ENCODE measurements around the gene IL1RAPL2.
"Not testable (repeated sequence)": the region's sequence is repeated elsewhere in the genome, so short reads cannot be mapped to it uniquely, and the experiment has no call there.

IL1RAPL2 gene

DNA sequence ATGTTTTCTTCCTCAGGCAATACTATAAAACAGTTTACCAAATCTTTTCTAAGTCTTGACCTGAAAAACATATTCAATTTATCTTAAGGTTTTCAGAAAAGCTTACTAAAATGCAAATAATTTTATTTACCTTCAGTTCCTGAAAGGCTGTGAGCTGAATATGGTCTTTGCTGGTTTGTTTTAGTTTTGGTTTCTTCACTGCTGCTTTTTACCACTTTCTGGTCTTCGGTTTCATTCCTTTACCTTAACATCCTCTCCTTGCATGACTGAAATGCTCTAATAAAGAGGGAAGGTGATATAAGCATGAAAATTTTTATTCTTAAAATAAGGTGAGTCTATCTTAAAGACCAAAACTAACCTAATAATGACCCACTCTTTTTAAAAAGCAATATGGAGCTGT lies 1159.2 kb downstream of the IL1RAPL2 start:
- no peak for DNase-seq

DNA sequence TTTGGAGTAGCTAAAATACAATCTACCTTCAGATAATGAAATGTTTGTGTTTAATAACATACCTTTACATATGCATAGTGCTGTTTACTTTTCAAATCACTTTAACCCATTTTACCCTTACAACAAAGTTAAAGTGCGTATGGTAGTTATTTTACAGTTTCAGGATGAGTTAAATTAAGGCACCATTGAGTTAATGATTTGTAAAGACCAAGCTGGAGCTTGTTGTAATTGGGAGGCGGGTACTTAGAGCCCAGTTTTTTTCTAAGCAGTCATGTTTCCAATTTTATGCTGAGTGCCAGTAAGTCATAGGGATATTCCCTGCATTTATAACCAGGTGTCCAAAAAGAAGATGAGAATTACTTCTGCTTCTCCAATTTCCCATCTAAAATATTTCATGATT lies 1172.2 kb downstream of the IL1RAPL2 start:
- no peak for DNase-seq

DNA sequence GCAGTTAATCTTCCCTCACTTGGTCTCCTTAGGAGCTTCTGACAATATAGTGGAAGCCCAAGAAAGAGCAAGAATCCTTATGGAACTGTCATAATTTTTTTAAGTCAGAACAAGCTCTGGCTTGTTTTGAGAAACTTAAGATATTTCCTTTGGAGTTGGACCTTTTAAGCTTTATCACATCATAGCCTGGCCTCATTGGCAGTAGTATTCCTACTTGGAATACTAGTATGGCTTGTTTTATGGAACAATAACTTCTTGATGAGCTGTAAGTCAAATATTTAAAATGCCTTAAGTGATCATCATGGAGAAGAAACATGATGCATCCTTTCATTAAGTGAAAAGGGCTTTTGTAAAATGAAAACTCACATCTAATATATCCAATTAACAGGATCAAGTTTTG lies 1178.3 kb downstream of the IL1RAPL2 start:
- DNase-seq, result no peak

DNA sequence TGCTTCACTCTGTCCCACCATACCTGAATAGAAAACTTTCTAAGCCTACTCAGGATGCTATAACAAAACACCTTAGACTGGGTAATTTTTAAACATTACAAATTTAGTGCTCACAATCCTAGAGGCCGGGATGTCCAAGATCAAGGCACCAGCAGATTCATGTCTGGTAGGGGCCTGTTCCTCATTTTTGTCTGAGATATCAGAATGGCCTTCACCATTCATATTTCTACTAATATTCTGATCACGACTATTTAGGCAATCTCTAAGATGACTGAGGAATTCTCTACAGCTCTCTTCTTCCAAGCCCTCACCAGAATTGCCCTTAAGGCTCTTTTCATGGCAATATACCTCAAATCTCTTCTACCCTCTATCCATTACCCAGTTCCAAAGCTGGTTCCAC lies 1178.9 kb downstream of the IL1RAPL2 start:
- DNase-seq, result no peak

DNA sequence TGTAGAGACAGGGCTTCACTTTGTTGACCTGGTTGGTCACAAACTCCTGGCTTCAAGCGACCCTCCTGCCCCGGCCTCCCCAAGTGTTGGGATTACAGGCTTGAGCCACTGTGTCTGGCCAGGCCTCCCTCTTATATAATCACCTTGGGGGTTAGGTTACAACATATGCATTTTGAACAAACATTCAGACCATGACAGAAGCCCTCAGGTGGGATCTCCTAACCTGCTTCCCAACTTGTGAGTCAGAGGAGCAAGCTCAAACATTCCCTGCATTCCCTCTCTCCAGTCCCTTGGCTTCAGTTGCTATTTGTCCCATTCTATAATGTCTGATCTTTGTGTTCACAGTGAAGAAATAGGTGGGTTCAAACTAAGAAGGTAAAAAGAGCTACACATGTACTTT lies 1179.9 kb downstream of the IL1RAPL2 start:
- DNase-seq, result no peak

DNA sequence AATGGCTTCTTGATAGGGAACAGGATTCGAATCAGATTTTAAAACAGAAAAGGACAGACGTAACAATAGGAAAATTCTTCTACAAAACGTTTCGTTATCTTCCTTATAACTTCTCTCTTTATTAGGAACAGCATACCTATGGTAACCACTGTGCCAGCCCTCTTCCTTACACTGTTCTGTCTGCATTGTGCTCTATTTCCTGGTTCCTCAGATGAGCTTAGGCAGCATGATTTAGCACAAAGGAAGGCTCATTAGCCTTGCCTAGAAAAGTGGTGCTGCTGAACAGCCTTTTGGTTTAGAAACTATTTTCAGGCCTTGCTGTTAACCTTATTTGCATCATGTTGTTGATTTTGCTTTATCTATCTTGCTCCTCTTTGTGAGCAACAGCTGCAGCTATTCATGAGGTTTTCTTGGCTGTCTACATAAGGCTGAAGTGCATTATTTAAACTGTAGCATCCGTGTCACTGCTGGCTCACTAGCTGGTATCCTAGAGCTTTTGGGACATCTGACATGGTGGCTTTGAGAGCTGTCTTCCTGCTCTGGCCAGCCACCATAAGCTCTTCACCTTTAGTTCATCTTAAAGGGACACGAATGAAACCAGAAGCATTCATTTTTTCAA lies 1186.4 kb downstream of the IL1RAPL2 start:
- no peak for DNase-seq

DNA sequence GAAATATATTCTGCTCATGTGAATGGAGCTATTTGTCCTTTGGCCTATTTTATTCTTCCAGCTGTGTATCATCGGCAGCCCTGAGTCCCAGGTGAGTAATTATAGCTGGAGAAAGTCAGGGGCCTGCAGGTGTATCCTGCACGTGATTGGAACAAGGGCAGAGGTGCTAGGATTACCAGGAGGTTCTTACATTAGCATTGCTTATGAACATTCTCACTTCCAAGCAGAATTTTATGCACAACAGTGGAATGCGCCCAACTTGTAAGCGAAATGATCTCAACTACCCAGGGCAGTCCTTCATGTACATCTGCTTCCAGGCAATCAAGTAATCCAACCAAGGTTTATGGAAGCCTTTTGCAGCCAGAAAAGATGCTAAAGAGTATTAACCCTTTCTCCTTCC lies 1187.4 kb downstream of the IL1RAPL2 start:
- DNase-seq, result no peak

DNA sequence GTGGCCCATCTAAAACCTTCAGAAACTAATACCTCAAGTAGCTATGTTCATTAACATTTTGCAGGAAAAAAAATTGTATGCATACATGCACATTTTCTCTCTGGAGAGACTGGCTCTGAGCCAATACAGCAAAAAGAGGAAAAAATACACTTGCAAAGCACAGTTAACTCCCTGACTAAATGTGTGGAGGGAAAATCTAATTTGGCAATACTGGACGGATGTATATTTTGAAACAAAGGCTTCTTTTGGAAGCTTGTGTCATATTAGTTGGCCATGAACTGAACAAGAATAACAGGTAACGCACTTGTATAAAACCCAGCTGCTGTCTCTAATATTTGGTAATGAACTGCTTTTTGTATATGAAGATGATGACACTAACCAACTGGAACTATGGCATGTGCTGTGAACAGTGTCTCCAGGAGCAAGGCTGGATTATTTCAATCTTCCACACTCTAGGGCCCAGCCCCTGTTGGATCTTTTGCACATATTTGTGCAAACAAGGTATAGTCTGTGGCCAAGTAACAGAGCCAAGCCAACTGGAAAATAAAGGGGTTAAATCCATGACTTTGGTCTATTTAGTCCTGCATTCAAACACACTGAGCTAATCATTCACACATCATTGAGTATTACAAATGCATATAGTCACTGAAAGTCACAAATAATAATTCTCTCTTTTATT lies 1188.4 kb downstream of the IL1RAPL2 start:
- no peak for DNase-seq

DNA sequence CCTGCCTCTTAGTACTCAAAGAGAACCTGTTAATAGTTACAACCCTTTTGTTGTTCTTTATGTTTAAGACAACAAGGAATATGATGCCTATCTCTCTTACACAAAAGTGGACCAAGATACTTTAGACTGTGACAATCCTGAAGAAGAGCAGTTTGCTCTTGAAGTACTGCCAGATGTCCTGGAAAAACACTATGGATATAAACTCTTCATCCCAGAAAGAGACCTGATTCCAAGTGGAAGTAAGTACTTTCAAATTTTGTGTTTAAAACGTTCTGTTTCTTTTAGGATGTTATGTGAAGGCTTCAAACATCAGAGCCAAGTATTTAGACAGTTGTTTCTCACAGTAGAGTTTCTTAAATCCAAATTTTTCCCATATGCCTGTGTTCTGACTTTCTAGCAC lies 1189.1 kb downstream of the IL1RAPL2 start:
- no peak for DNase-seq

DNA sequence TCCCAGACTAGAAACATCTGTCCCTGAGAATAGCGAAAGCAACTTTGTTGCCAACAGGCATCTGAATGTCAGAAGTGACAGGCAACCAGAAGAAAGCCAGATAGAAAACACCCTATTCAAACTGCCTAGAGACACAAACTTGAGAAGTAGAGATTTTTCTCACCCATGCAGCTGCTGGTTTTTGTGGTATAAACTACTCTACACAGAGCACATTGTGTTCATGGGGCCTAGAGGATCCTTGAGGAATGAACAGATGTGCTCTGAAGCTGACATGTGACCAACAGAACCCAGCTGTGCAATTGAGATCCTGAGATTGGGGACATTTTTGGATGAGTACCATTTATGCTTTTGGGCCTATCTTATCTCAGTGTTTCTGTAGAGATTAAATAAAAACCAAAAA lies 1192.8 kb downstream of the IL1RAPL2 start:
- DNase-seq, result no peak

DNA sequence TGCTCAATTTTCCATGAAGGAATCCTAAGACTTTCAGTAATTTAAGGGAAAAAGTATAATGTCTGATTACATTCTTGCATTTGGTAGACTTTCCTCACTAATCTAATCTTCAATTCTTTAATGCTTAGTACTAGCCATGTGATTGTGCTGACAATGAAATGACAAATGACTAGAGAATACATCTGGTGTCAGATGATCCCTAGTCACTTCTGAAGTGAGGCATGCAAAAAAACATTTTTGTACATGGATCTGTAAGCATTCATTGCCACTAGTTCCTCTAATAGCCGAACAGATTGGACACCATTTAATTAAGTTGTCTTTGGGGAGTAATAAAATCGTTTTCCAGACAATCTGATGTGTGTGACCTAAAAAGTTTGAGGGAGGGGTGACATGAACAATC lies 1193.6 kb downstream of the IL1RAPL2 start:
- DNase-seq, result no peak

DNA sequence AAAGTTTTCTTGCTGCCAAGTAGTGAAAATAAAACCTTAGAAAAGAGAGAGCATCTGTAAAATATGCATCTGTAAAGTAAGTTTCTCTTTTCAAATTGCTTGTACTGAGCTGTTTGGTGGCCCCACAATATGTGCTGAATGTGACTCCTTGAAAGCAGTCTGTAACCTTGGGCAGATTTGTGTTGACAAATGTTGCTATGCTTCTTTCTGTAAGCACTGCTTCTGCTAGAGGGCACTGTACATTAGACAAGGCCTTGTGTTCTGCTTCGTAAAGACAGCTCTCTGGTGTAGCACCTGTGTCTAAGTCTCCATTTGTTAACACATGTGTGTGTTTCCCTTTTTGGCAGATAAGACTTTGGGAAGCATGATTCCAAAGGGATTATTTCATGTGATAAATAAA lies 1199.7 kb downstream of the IL1RAPL2 start:
- DNase-seq, result no peak

DNA sequence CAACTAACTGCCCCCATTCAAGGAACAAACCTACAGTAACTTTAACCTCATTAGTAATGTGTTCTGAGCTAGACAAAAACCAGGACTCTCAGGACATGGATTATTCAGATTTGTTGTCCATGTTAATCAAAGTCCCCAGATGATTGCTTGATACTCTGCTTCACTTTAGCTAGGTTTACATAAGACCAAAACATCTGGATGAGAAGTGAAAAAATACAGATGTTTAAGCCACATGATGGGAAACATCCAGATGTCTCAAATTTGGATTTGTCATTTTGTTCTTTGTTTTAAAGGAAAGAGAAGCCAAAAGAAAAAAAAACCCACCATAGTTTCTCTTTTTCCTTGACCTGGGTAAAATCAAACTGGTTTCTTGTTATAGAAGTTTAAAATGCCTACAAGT lies 1207.8 kb downstream of the IL1RAPL2 start:
- DNase-seq, result no peak

DNA sequence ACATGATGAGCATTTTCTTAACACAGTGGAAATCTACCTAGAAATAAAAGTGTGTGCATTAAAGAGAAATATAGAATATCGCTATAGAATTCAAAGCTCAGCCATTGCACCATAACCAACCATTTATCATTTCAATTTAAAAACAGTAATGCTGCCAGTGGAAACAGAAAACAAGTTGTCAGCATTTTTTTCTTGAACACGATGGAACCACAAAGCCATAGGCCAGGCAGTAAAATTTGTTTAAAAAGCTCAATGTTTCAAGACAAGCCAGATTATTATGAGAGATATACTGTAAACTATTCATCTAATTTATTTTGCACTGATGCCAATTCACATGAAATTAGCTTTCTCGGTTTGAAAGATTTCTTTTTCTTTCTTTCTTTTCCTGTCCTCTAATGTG lies 1209.7 kb downstream of the IL1RAPL2 start:
- no peak for DNase-seq

DNA sequence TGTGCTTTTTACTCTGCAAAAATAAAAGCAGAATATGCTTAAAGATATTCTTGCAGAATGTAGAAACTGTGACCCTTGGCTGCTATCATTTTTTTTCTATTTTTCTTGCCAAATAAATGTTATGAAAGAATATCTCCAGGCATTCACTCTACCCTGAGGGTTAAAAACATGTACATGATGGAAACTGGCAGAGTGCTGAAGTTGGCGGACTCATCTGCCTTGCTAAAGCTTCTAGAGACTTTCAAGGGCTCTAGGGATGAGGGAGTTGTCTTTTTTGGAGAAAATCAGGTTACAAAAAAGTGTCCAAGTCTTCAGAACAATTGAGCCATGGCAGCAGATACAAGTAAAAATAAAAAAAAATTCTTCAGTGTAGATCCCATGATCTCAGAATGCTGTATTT lies 1215.8 kb downstream of the IL1RAPL2 start:
- DNase-seq, result no peak

DNA sequence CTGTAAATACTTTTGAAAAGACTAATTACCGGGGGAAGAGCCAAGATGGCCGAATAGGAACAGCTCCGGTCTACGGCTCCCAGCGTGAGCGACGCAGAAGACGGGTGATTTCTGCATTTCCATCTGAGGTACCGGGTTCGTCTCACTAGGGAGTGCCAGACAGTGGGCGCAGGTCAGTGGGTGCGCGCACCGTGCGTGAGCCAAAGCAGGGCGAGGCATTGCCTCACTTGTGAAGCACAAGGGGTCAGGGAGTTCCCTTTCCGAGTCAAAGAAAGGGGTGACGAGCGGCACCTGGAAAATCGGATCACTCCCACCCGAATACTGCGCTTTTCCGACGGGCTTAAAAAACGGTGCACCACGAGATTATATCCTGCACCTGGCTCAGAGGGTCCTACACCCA lies 1230.9 kb downstream of the IL1RAPL2 start:
- not testable (repeated sequence) for DNase-seq

DNA sequence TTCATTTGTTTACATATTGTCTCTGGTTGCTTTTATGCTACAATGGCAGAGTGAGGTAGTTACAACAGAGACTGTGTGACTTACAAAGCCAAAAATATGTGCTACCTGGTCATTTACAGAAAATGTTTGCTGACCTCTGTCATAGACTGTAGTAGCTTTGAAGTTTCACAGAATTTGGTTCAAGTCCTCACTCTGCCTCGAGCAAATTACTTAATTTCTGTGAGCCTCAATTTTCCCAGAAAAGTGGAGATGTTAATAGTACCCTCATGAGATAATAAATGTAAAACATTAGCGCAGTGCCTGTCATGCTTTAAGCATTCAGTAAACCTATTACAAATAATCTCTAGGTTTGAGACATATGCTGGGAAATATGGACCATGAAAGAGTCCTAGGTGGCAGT lies 1237.9 kb downstream of the IL1RAPL2 start:
- no peak for DNase-seq

DNA sequence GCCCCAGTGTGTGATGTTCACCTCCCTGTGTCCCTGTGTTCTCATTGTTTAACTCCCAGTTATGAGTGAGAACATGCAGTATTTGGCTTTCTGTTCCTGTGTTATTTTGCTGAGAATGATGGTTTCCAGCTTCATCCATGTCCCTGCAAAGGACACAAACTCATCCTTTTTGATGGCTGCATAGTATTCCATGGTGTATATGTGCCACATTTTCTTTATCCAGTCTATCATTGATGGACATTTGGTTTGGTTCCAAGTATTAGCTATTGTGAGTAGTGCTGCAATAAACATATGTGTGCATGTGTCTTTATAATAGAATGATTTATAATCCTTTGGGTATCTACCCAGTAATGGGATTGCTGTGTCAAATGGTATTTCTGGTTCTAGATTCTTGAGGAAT lies 1239.7 kb downstream of the IL1RAPL2 start:
- DNase-seq, result not testable (repeated sequence)

DNA sequence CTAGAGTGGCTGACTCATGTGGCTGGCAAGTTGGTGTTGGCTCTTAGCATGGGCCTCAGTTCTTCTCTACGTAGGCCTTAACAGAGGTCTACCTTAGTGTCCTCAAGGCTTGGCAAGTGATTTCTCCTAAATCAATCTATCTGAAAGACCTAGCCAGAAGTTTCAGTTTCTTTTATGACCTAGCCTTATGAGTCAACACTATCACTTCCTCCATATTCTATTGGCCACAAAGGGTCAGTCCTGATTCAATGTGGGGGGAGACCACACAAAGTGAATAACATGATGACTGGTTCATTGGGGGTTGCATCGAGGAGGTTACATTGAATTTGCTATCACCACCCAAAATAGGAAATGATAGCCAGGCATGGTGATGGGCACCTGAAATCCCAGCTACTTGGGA lies 1250.5 kb downstream of the IL1RAPL2 start:
- DNase-seq, result no peak
